ENCODE data around the gene ALKBH8. TPM values are rescaled to one million over a fixed set of nuclear protein-coding genes. Genes with fewer than 3 reads are reported as not detected.
"Not testable (repeated sequence)": the region's sequence is repeated elsewhere in the genome, so short reads cannot be mapped to it uniquely, and the experiment has no call there.

ALKBH8 gene
- total RNA-seq, 1 donor from 2014 or later: 7.0 TPM

- not testable (repeated sequence) for H3K4me3 Mint-ChIP-seq (ENCODE audit: unreplicated experiment); H3K4me1 Mint-ChIP-seq (ENCODE audit: unreplicated experiment); H3K27ac Mint-ChIP-seq (ENCODE audit: unreplicated experiment); DNase-seq (ENCODE audit: extremely low spot score, unreplicated experiment); H3K36me3 Mint-ChIP-seq (ENCODE audit: unreplicated experiment); H3K9me3 Mint-ChIP-seq (ENCODE audit: unreplicated experiment)
- H3K27me3 Mint-ChIP-seq (ENCODE audit: unreplicated experiment): peaks cover 43% of the 10 kb centered on the region
- peak; percentile 83 for TF ChIP-seq CTCF (IDR thresholded peaks at IDR 0.05)
Observed at GRCh38 chr11:107576497-107577345, 11.2 kb upstream of the ALKBH8 start.

- Mint-ChIP-seq H3K4me1 (ENCODE audit: unreplicated experiment) (no peaks in the 10 kb centered on the region), H3K27ac (ENCODE audit: unreplicated experiment) (no peak overlapping the region), H3K4me3 (ENCODE audit: unreplicated experiment) (no peak overlapping the region), H3K36me3 (ENCODE audit: unreplicated experiment) (no peaks in the 10 kb centered on the region), H3K9me3 (ENCODE audit: unreplicated experiment) (no peaks in the 10 kb centered on the region), H3K27me3 (ENCODE audit: unreplicated experiment) (peaks cover 45% of the 10 kb centered on the region)
- no peak for DNase-seq (ENCODE audit: extremely low spot score, unreplicated experiment)
- TF ChIP-seq CTCF (IDR thresholded peaks at IDR 0.05): no peak
Observed at GRCh38 chr11:107573438-107573837, 7.9 kb upstream of the ALKBH8 start.

- Mint-ChIP-seq H3K4me1 (ENCODE audit: unreplicated experiment) (peaks cover 7% of the 10 kb centered on the region), H3K9me3 (ENCODE audit: unreplicated experiment) (no peaks in the 10 kb centered on the region), H3K27me3 (ENCODE audit: unreplicated experiment) (peaks cover 52% of the 10 kb centered on the region), H3K36me3 (ENCODE audit: unreplicated experiment) (no peaks in the 10 kb centered on the region), H3K27ac (ENCODE audit: unreplicated experiment) (no peak overlapping the region), H3K4me3 (ENCODE audit: unreplicated experiment) (no peak overlapping the region)
- TF ChIP-seq CTCF (IDR thresholded peaks at IDR 0.05): no peak
- DNase-seq (ENCODE audit: extremely low spot score, unreplicated experiment): no peak
Observed at GRCh38 chr11:107570015-107570414, 4.5 kb upstream of the ALKBH8 start.

GRCh38 chr11:107567739-107568335, 2.3 kb upstream of the ALKBH8 start:
- peaks cover 39% of the 10 kb centered on the region for H3K27me3 Mint-ChIP-seq (ENCODE audit: unreplicated experiment)
- H3K9me3 Mint-ChIP-seq (ENCODE audit: unreplicated experiment): no peaks in the 10 kb centered on the region
- H3K4me1 Mint-ChIP-seq (ENCODE audit: unreplicated experiment): peaks cover 23% of the 10 kb centered on the region
- no peak for DNase-seq (ENCODE audit: extremely low spot score, unreplicated experiment)
- no peaks in the 10 kb centered on the region for H3K36me3 Mint-ChIP-seq (ENCODE audit: unreplicated experiment)
- H3K27ac Mint-ChIP-seq (ENCODE audit: unreplicated experiment): no peak overlapping the region
- no peak for TF ChIP-seq CTCF (IDR thresholded peaks at IDR 0.05)
- no peak overlapping the region for H3K4me3 Mint-ChIP-seq (ENCODE audit: unreplicated experiment)

DNA sequence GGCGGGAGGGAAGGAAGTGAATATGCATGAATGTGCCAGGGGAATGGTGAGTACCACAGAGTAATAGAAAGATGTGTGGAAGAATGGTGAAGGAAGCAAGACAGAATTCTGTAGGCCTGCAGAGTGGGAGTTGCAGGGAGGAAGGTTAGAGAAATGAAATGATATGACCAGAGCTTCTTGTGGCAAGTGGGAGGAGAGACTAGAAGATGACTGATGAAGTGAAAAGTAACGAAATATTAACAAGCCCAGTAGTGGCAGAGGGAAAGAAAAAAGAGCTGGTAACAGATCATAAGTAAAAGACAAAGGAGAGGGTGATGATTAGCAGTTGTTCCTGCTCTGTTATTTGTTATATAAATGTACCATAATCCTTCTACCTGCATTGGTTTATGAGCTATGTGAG, 1.0 kb upstream of the ALKBH8 start:
- Mint-ChIP-seq H3K4me1 (ENCODE audit: unreplicated experiment) (peaks cover 28% of the 10 kb centered on the region), H3K4me3 (ENCODE audit: unreplicated experiment) (peak overlapping the region; percentile 95), H3K9me3 (ENCODE audit: unreplicated experiment) (no peaks in the 10 kb centered on the region), H3K27me3 (ENCODE audit: unreplicated experiment) (peaks cover 30% of the 10 kb centered on the region), H3K36me3 (ENCODE audit: unreplicated experiment) (no peaks in the 10 kb centered on the region), H3K27ac (ENCODE audit: unreplicated experiment) (no peak overlapping the region)
- no peak for DNase-seq (ENCODE audit: extremely low spot score, unreplicated experiment)
- no peak for TF ChIP-seq CTCF (IDR thresholded peaks at IDR 0.05)

DNA sequence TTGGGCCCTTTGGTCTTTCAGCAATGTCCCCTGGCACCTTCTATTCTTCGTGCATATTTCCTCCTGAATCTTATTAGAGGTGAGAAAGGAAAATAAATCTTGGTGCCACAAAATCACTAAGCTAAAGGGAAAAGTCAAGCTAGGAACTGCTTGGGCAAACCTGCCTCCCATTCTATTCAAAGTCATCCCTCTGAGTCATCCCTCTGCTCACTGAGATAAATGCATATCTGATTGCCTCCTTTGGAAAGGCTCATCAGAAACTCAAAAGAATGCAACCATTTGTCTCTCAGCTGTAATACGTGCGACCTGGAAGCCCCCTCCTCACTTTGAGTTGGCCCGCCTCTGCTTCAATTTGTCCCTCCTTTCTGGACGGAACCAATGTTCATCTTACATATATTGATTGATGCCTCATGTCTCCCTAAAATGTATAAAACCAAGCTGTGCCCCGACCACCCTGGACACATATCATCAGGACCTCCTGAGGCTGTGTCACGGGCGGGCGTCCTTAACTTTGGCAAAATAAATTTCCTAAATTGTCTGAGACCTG, 493 bp upstream of the ALKBH8 start:
- not testable (repeated sequence) for H3K36me3 Mint-ChIP-seq (ENCODE audit: unreplicated experiment); DNase-seq (ENCODE audit: extremely low spot score, unreplicated experiment); H3K9me3 Mint-ChIP-seq (ENCODE audit: unreplicated experiment)
- Mint-ChIP-seq H3K27ac (ENCODE audit: unreplicated experiment) (peak overlapping the region; percentile 96), H3K4me3 (ENCODE audit: unreplicated experiment) (peak overlapping the region; percentile 95), H3K27me3 (ENCODE audit: unreplicated experiment) (peaks cover 25% of the 10 kb centered on the region), H3K4me1 (ENCODE audit: unreplicated experiment) (peaks cover 28% of the 10 kb centered on the region)

All from osteocyte (in vitro differentiated cells).